B cell (primary cell): ENCODE results near the gene CHFR. TPM values are rescaled to one million over a fixed set of nuclear protein-coding genes. Genes with fewer than 3 reads are reported as not detected.

ENCODE experiments used
- ATAC-seq: fragments of 200-7000 bp; cut with Tn5 transposase; one replicate; pipeline ENCODE4 v1.10.0; 2021; ENCODE audit warnings: low read depth, mild to moderate bottlenecking, moderate number of reproducible peaks, moderate library complexity
- CTCF ChIA-PET: fragments of 350-600 bp; sonication (Branson Sonifier 250); formaldehyde crosslinking; loops from one replicate; lab custom pipeline; 2021; ENCODE audit warnings: antibody characterized with exemption, inconsistent platforms; lab: Charles Lee
- POLR2A ChIA-PET: fragments of 350-600 bp; sonication (Branson Sonifier 250); formaldehyde crosslinking; loops from one replicate; lab custom pipeline; 2021; ENCODE audit warnings: antibody characterized with exemption; lab: Charles Lee
- DNase-seq: peaks from one replicate; pipeline ENCODE4 v3.0.0; 2013
- H2AFZ ChIP-seq: 2 replicates; pipeline ENCODE4 v1.6.1; 2012; ENCODE audit warnings: mild to moderate bottlenecking, low read depth, low read length; ENCODE audit not compliant: insufficient read depth, poor library complexity, severe bottlenecking
- H3K27ac ChIP-seq, 2 donors: 1 replicate in 1 of 2; 2 replicates in 1 of 2; pipeline ENCODE4 v1.5.1; 2012 to 2013; ENCODE audit warnings: low read length in 2 of 2, mild to moderate bottlenecking in 2 of 2, moderate library complexity in 1 of 2
- H3K27me3 ChIP-seq, 4 experiments: fragments of 200-600 bp in 1 of 4; sonication (generic) in 1 of 4; replicated peaks in 1 of 4; 1 replicate in 2 of 4; 2 replicates in 2 of 4; pipeline versions ENCODE4 v1.6.1 to v1.7.0; 2013 to 2016; ENCODE audit warnings: low read length in 3 of 4, mild to moderate bottlenecking in 2 of 4, mixed read lengths in 1 of 4, moderate library complexity in 1 of 4; ENCODE audit not compliant: insufficient read depth in 4 of 4, control insufficient read depth in 3 of 4; ENCODE audit errors: control extremely low read depth in 1 of 4
- H3K36me3 ChIP-seq, 2 experiments: replicated peaks in 1 of 2; 1 replicate in 1 of 2; 2 replicates in 1 of 2; pipeline versions ENCODE4 v1.6.1 to v1.7.1; 2013; ENCODE audit warnings: low read length in 1 of 2; ENCODE audit not compliant: insufficient read depth in 2 of 2, control insufficient read depth in 1 of 2; ENCODE audit errors: control extremely low read depth in 1 of 2, extremely low read depth in 1 of 2
- H3K4me1 ChIP-seq, 2 donors: fragments of 200-600 bp in 1 of 2; sonication (generic) in 1 of 2; 1 replicate in 1 of 2; 2 replicates in 1 of 2; pipeline versions ENCODE4 v1.5.1 to v1.6.1; 2013 to 2017; ENCODE audit warnings: low read length in 2 of 2; ENCODE audit not compliant: control insufficient read depth in 2 of 2, insufficient read depth in 2 of 2
- H3K4me2 ChIP-seq: replicated peaks from 2 replicates; pipeline ENCODE3; 2012; ENCODE audit warnings: mild to moderate bottlenecking, low read depth, low read length; ENCODE audit not compliant: poor library complexity, severe bottlenecking
- H3K4me3 ChIP-seq, 5 experiments: fragments of 200-600 bp in 1 of 5; sonication (generic) in 1 of 5; 1 replicate in 3 of 5; 2 replicates in 2 of 5; pipeline versions ENCODE4 v1.5.1 to v1.7.0; 2011 to 2016; ENCODE audit warnings: low read length in 4 of 5, mild to moderate bottlenecking in 4 of 5, low read depth in 2 of 5, control low read depth in 1 of 5, moderate library complexity in 1 of 5; ENCODE audit not compliant: insufficient read depth in 1 of 5; ENCODE audit errors: control extremely low read depth in 1 of 5, extremely low read depth in 1 of 5
- H3K79me2 ChIP-seq: fragments of 200-600 bp; sonication (generic); one replicate; pipeline ENCODE4 v1.6.0; 2016; ENCODE audit warnings: low read length; ENCODE audit not compliant: control insufficient read depth, insufficient read depth
- H3K9ac ChIP-seq: fragments of 200-600 bp; sonication (generic); 2 replicates; pipeline ENCODE4 v1.6.1; 2017; ENCODE audit warnings: mild to moderate bottlenecking, low read length, moderate library complexity
- H3K9me3 ChIP-seq, 3 donors: one replicate each; pipeline versions ENCODE4 v1.6.1 to v1.7.1; 2013; ENCODE audit warnings: low read length in 2 of 3; ENCODE audit not compliant: control insufficient read depth in 2 of 3, insufficient read depth in 1 of 3; ENCODE audit errors: control extremely low read depth in 1 of 3
- H4K20me1 ChIP-seq: 2 replicates; pipeline ENCODE4 v1.6.0; 2012; ENCODE audit warnings: mild to moderate bottlenecking, low read length; ENCODE audit not compliant: insufficient read depth, control insufficient read depth, poor library complexity, severe bottlenecking
- H3K27ac Mint-ChIP-seq: one replicate; pipeline ENCODE4 v1.8.0; 2021; ENCODE audit warnings: mixed read lengths
- H3K27me3 Mint-ChIP-seq: one replicate; pipeline ENCODE4 v1.8.0; 2021; ENCODE audit warnings: mixed read lengths
- H3K4me1 Mint-ChIP-seq: one replicate; pipeline ENCODE4 v1.8.0; 2021; ENCODE audit warnings: mixed read lengths
- H3K4me3 Mint-ChIP-seq: one replicate; pipeline ENCODE4 v1.8.0; 2021; ENCODE audit warnings: mixed read lengths
- H3K9me3 Mint-ChIP-seq: one replicate; pipeline ENCODE4 v1.8.0; 2022; ENCODE audit warnings: mixed read lengths; ENCODE audit not compliant: insufficient read depth
- CTCF ChIP-seq: fragments of 200-600 bp; IDR thresholded peaks from one replicate; pipeline ENCODE4 v1.8.0; 2022; ENCODE audit warnings: antibody characterized with exemption, mild to moderate bottlenecking
- EZH2 ChIP-seq: IDR thresholded peaks from 2 replicates; pipeline ENCODE4 v1.6.1; 2012; ENCODE audit warnings: borderline replicate concordance, low read depth, mild to moderate bottlenecking, moderate library complexity, low read length; ENCODE audit not compliant: insufficient read depth, poor library complexity, severe bottlenecking
- WGBS: methylation state at CpG from one replicate; pipeline ENCODE4 v1.1.5; 2013; ENCODE audit warnings: missing lambda C conversion rate; ENCODE audit not compliant: insufficient coverage; 5-methylcytosine and 5-hydroxymethylcytosine counted together
- intact Hi-C: fragments of 100-400 bp; cut with micrococcal nuclease; formaldehyde crosslinking; loops from one replicate; pipeline ENCODE4 v1.10.0; 2022
- polyA plus RNA-seq: library from polyadenylated mRNA; depleted of rRNA; stranded (reverse); fragments of >200 nt; gene quantifications from 2 replicates; pipeline ENCODE4 v1.2.3, GENCODE V29; 2012
- total RNA-seq, 2 donors: library from RNA; stranded (reverse); fragments of 120-200 nt in 1 of 2; gene quantifications; 1 replicate in 1 of 2; 2 replicates in 1 of 2; pipeline versions ENCODE4 v1.2.3 to v1.2.4, GENCODE V29; 2013 to 2022

CHFR gene
- total and polyA plus RNA-seq, 2 donors (not counting 1 experiment from before 2014, with no cell fraction given) = 83.8 to 92.5 TPM

GRCh38 chr12:132886529-132887477, 602 bp downstream of the CHFR start:
- 8% methylated on average over 60 of the region's 64 CpGs for WGBS
- Mint-ChIP-seq H3K27me3 (peaks cover 6% of the 10 kb centered on the region), H3K9me3 (no peaks in the 10 kb centered on the region), H3K27ac (peak overlapping the region; percentile 83), H3K4me1 (peaks cover 36% of the 10 kb centered on the region), H3K4me3 (peak overlapping the region; percentile 99)
- Histone ChIP-seq H3K9me3 (peaks cover 0 to 8% (median 0%) of the 10 kb centered on the region in 3 donors), H3K36me3 (peaks cover 3 to 13% of the 10 kb centered on the region in 2 experiments), H3K27ac (peak overlapping the region in 1 of 2 donors; percentile 76), H3K4me1 (peaks cover 11 to 16% of the 10 kb centered on the region in 2 donors), H3K79me2 (peaks cover 45% of the 10 kb centered on the region), H3K4me3 (peak overlapping the region; percentile 31 to 90 (median 69)), H3K27me3 (no peaks in the 10 kb centered on the region), H3K4me2 (peak overlapping the region; percentile 82), H3K9ac (peak overlapping the region; percentile 88), H2AFZ (peak overlapping the region; percentile 91), H4K20me1 (no peaks in the 10 kb centered on the region)
- ChIA-PET CTCF (interaction anchor here (0.6 to 1.0 kb wide), 3 partner anchors 18 to 458 kb away, joined by 3 read pairs; no protein-coding TSS in a partner anchor), POLR2A (interaction anchor here (0.7 to 1.0 kb wide), 6 partner anchors 22 to 559 kb away, joined by 3 to 6 read pairs (median 4); partner anchors contain the start of genes ZNF26 and ZNF268)
- intact Hi-C loops = loop anchor here (1.0 to 5.0 kb wide), 8 partner anchors 17 to 243 kb away; partner anchors contain the start of genes ANKLE2, POLE, PXMP2 and ZNF10
- TF ChIP-seq EZH2 = no peak
- no peak for TF ChIP-seq CTCF
- ATAC-seq = no peak
- DNase-seq = no peak
